Muscle of leg (tissue), 11 donors: ENCODE measurements around the gene UBE2M. TPM values are rescaled to one million over a fixed set of nuclear protein-coding genes. Genes with fewer than 3 reads are reported as not detected.
A peak's percentile ranks its signal among the peaks of the same experiment; 100 is the strongest.
"Not testable (repeated sequence)": the region's sequence is repeated elsewhere in the genome, so short reads cannot be mapped to it uniquely, and the experiment has no call there.

ENCODE experiments used
- DNase-seq: peaks from one replicate; pipeline ENCODE4 v3.0.0; 2013
- H3K27ac ChIP-seq: one replicate; pipeline ENCODE4 v1.5.1; 2013; ENCODE audit warnings: mild to moderate bottlenecking, low read length, control low read depth
- H3K27me3 ChIP-seq: one replicate; pipeline ENCODE4 v1.6.1; 2013; ENCODE audit warnings: low read length; ENCODE audit not compliant: control insufficient read depth, insufficient read depth
- H3K36me3 ChIP-seq: one replicate; pipeline ENCODE4 v1.6.1; 2013; ENCODE audit warnings: low read length; ENCODE audit not compliant: control insufficient read depth, insufficient read depth
- H3K4me1 ChIP-seq: one replicate; pipeline ENCODE4 v1.6.1; 2013; ENCODE audit warnings: low read length; ENCODE audit not compliant: control insufficient read depth, insufficient read depth
- H3K4me3 ChIP-seq: one replicate; pipeline ENCODE4 v1.5.1; 2013; ENCODE audit warnings: low read length, control low read depth
- H3K9me3 ChIP-seq: replicated peaks from 2 replicates; pipeline ENCODE4 v1.6.1; 2013; ENCODE audit warnings: low read depth, low read length; ENCODE audit not compliant: control insufficient read depth
- WGBS: methylation state at CpG from one replicate; pipeline ENCODE4 v1.1.5; 2013; ENCODE audit warnings: missing lambda C conversion rate; ENCODE audit not compliant: insufficient coverage; 5-methylcytosine and 5-hydroxymethylcytosine counted together
- polyA plus RNA-seq, 8 donors: library from polyadenylated mRNA; unstranded; fragments of 120-200 nt; gene quantifications; one replicate each; pipeline versions ENCODE4 v1.2.1 to v1.2.3, GENCODE V29; 2013; ENCODE audit warnings: inconsistent platforms in 1 of 8, low replicate concordance in 1 of 8; ENCODE audit not compliant: insufficient read length in 8 of 8, insufficient read depth in 1 of 8
- total RNA-seq: library from RNA; stranded (reverse); fragments of 120-200 nt; gene quantifications from one replicate; pipeline ENCODE4 v1.2.4, GENCODE V29; 2013

UBE2M gene
- total and polyA plus RNA-seq, 9 donors, result 30.6 to 71.8 (median 66.2) TPM

DNA sequence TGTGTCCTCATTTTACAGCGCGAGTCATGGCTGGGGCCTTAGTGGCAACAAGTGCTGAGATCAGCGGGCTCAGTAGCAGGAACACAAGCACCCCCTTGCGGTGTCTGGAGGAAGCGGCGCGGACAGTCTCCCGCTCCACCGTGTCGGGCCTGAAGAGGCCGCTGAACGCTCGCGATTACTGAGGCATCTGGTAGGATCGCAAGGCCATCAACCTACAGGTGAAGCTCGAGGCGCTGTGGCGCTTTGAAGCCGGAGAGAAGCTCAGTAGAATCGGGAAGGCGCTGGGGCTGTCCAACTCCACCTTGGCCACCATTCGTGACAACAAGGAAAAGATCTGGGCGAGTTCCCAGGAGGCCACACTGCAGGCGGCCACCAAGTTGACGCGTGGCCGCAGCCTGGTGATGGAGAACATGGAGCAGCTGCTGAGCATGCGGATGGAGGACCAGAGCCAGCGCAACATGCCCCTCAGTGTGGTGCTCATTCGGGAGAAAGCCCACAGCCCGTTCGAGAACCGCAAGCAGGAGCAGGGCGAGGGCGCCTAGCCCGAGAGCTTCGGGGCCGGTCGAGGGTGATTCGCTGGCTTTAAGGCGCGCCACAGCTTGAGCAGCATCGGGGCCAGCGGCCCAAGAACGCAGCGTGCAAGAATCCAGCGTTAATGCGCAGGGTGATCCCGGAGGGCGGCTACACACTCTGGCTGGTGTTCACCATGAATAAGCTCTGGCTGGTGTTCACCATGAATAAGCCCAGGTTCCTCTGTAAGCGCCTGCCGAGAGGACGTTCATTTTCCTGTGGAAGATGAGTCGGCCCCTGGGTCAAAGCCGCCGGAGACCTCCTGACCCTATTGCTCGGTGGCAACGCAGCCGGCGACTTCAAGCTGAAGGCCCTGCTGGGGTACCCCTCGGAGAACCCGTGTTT, 23.1 kb upstream of the UBE2M start:
- H3K27ac ChIP-seq, result peak overlapping the region; percentile 62
- peaks cover 34% of the 10 kb centered on the region for H3K36me3 ChIP-seq
- H3K4me1 ChIP-seq, result peaks cover 7% of the 10 kb centered on the region
- H3K27me3 ChIP-seq, result no peaks in the 10 kb centered on the region
- WGBS, result 62% methylated on average over 61 of the region's 62 CpGs
- no peak overlapping the region for H3K4me3 ChIP-seq
- H3K9me3 ChIP-seq, result no peaks in the 10 kb centered on the region
- DNase-seq, result peak; percentile 90

- H3K4me1 ChIP-seq, result peaks cover 13% of the 10 kb centered on the region
- DNase-seq, result no peak
- WGBS, result 90% methylated on average over 3 of the region's 8 CpGs
- H3K27me3 ChIP-seq, result no peaks in the 10 kb centered on the region
- H3K27ac ChIP-seq, result no peak overlapping the region
- H3K36me3 ChIP-seq, result peaks cover 31% of the 10 kb centered on the region
- no peak overlapping the region for H3K4me3 ChIP-seq
- no peaks in the 10 kb centered on the region for H3K9me3 ChIP-seq
These were observed 21.2 kb upstream of the UBE2M start for GRCh38 chr19:58579473-58580142.

- no peaks in the 10 kb centered on the region for H3K9me3 ChIP-seq
- H3K36me3 ChIP-seq, result peaks cover 22% of the 10 kb centered on the region
- no peaks in the 10 kb centered on the region for H3K27me3 ChIP-seq
- H3K4me1 ChIP-seq, result peaks cover 23% of the 10 kb centered on the region
- no peak overlapping the region for H3K27ac ChIP-seq
- H3K4me3 ChIP-seq, result no peak overlapping the region
- DNase-seq, result no peak
- WGBS, result 92% methylated on average over 6 of the region's 11 CpGs
These were observed 19.9 kb upstream of the UBE2M start for GRCh38 chr19:58578012-58578925.

GRCh38 chr19:58577581-58577980, 19.2 kb upstream of the UBE2M start:
- H3K27me3 ChIP-seq, H3K9me3 ChIP-seq, H3K4me3 ChIP-seq, H3K27ac ChIP-seq, DNase-seq: not testable (repeated sequence)
- Histone ChIP-seq H3K36me3 (peaks cover 15% of the 10 kb centered on the region), H3K4me1 (peaks cover 24% of the 10 kb centered on the region)
- no CpG with 5 or more reads among the region's 2 CpGs for WGBS

GRCh38 chr19:58575183-58576041, 17.0 kb upstream of the UBE2M start:
- Histone ChIP-seq H3K4me1 (peaks cover 27% of the 10 kb centered on the region), H3K27ac (peak overlapping the region; percentile 99), H3K9me3 (no peaks in the 10 kb centered on the region), H3K27me3 (no peaks in the 10 kb centered on the region), H3K4me3 (peak overlapping the region; percentile 95), H3K36me3 (peaks cover 19% of the 10 kb centered on the region)
- under 1% methylated on average over 52 of the region's 66 CpGs for WGBS
- DNase-seq, result peak; percentile 98

- under 1% methylated on average over 20 of the region's 20 CpGs for WGBS
- no peak for DNase-seq
These were observed 15.3 kb upstream of the UBE2M start for GRCh38 chr19:58573658-58574164.

GRCh38 chr19:58572818-58573657, 14.6 kb upstream of the UBE2M start, which contains the start of gene MZF1:
TSS of gene MZF1 (minus strand) at chr19:58573335. CDS start at chr19:58571389, 1,946 bp downstream.
- H3K4me3 ChIP-seq, result peak within 1 kb of the TSS; percentile 68
- H3K4me1 ChIP-seq, result peaks cover 27% of the 10 kb centered on the region
- peak; percentile 100 for DNase-seq
- under 1% methylated on average over 74 of the region's 75 CpGs for WGBS
- H3K27me3 ChIP-seq, result no peaks in the 10 kb centered on the region
- no peaks in the 10 kb centered on the region for H3K9me3 ChIP-seq
- peak within 1 kb of the TSS; percentile 100 for H3K27ac ChIP-seq
- peaks cover 35% of the 10 kb centered on the region for H3K36me3 ChIP-seq

More at GRCh38 chr19:58573658-58574164, 15.3 kb upstream of the UBE2M start:
- Histone ChIP-seq H3K27me3 (no peaks in the 10 kb centered on the region), H3K9me3 (no peaks in the 10 kb centered on the region), H3K4me1 (peaks cover 27% of the 10 kb centered on the region), H3K36me3 (peaks cover 36% of the 10 kb centered on the region), H3K27ac (peak overlapping the region; percentile 100), H3K4me3 (peak overlapping the region; percentile 68)

DNA sequence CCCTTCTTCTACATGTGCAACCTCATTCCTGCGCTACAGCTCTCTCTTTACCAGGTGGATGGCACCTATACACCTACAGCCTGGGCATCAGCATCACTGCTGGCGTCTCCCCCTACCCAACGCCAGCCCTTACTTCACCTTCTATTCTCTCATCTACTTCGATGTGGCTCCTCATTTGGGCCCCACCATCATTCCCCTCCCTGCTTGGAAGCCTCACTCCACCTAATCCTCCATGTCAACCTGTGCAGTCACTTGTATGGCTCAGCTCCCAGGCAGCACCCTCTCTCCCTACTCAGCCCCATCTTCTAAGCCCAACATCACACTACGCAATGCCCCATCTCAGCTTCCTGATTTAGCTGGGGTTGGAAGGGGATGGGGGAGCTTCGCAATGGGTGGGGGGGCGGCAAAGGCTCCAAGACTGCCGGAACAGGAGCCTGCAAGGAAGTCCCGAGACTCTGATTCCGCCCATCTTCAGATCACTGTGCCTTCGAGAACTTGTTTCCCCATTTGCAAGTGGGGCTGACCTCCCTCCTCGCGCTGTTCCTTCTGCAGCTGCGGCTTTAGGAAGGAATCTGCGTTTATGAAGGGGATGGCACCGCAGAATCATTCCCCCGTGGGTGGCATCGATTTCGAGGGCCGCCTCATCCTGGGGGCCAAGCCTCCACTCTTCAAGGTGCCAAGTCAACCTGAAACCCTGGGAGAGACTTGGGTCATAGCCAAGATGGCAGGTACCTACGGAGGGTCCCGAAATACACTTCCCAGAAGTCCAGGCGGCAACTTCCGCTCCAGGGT, 13.8 kb upstream of the UBE2M start:
- Histone ChIP-seq H3K9me3 (no peaks in the 10 kb centered on the region), H3K36me3 (peaks cover 36% of the 10 kb centered on the region), H3K27me3 (no peaks in the 10 kb centered on the region), H3K4me1 (peaks cover 27% of the 10 kb centered on the region), H3K27ac (peak overlapping the region; percentile 100), H3K4me3 (peak overlapping the region; percentile 68)
- DNase-seq, result no peak
- WGBS, result 31% methylated on average over 17 of the region's 24 CpGs
